ENCODE results near the gene GNAQ. TPM values are rescaled to one million over a fixed set of nuclear protein-coding genes. Genes with fewer than 3 reads are reported as not detected.

GNAQ gene
- total RNA-seq, 1 experiment from 2014 or later = 28.7 TPM

DNA sequence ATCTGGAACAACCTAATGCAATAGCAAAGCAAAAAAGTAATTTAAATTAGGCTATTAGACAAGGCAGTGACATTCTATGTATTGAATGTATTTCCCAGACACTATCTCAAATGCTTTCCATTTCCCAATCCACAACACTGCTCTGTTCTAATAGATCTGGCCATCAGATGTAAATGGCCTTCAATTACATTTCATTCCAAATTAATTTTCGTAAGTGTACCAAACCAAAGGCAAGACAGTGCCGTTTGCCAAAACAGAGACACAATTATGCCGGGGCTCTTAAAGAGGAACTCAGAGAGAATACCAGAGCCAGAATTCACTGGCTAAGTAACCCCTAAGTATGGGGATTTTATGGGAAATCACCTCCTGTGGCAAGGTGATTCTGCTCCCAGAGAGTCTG is 63.1 kb downstream of the GNAQ start (continued):
- TF ChIP-seq REST (IDR thresholded peaks at IDR 0.05; ENCODE audit: low read depth) = no peak
- no peak for TF ChIP-seq YY1 (IDR thresholded peaks at IDR 0.05; ENCODE audit: extremely low read depth, insufficient replicate concordance, low read depth, low read length)
- TF ChIP-seq CEBPB (IDR thresholded peaks at IDR 0.05; ENCODE audit: low read depth) = no peak
- TF ChIP-seq ZNF274 (IDR thresholded peaks at IDR 0.05; ENCODE audit: low read depth, low read length) = no peak
- no peak for TF ChIP-seq FOSL1 (IDR thresholded peaks at IDR 0.05; ENCODE audit: low read depth)
- TF ChIP-seq POLR2AphosphoS5 (IDR thresholded peaks at IDR 0.05; ENCODE audit: low read depth, low read length) = no peak

DNA sequence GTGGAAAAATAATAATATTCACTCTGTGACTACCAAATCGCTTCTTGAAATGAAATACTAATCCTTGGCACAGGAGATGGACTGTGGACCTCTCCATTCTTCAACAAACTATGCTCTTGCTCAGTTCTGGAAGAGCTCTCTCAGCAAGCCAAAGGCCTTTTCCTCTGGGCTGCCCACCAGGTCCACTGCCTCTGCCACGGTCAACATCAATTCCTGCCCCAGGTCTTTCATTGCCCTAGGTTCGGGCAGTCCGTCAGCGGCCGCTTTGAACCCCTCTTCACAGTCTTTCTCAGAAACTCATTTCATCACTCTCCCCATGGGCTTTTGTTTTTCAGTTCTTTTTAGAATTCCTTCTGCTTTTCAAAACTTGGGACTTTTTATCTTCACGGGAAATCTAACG is 64.9 kb downstream of the GNAQ start:
- DNase-seq (ENCODE audit: low read depth, low spot score) = no peak
- H3K27ac ChIP-seq (ENCODE audit: low read depth, low read length) = no peak overlapping the region
- H3K4me1 ChIP-seq (ENCODE audit: control insufficient read depth in 1 of 2, insufficient read depth in 2 of 2, low read length in 2 of 2) = no peaks in the 10 kb centered on the region
- no peak overlapping the region for H3K4me3 ChIP-seq (replicated peaks in 1 of 2; ENCODE audit: low read depth in 1 of 2, low read length in 2 of 2)
- H3K36me3 ChIP-seq (ENCODE audit: control insufficient read depth in 1 of 2, insufficient read depth in 2 of 2, low read length in 2 of 2) = no peaks in the 10 kb centered on the region
- CTCF ChIA-PET = interaction anchor here (1.0 kb wide), 1 partner anchor 11 kb away, joined by 4 read pairs; no protein-coding TSS in a partner anchor
- H3K79me2 ChIP-seq (ENCODE audit: insufficient read depth, low read length) = peaks cover 17% of the 10 kb centered on the region
- no peak overlapping the region for H3K9ac ChIP-seq (ENCODE audit: low read length)
- no peak for ATAC-seq
- RAD21 ChIA-PET (ENCODE audit: low non-redundant PET in 1 of 2, low total read pairs in 2 of 2, uncharacterized antibody in 2 of 2, unreplicated experiment in 2 of 2) = no interaction called here
- H2AFZ ChIP-seq (ENCODE audit: low read depth, low read length, poor library complexity, severe bottlenecking) = no peak overlapping the region
- H3K27me3 ChIP-seq (ENCODE audit: insufficient read depth, low read length) = no peaks in the 10 kb centered on the region
- H3K9me2 ChIP-seq (ENCODE audit: insufficient read depth) = no peaks in the 10 kb centered on the region
- H4K20me1 ChIP-seq (ENCODE audit: insufficient read depth) = no peaks in the 10 kb centered on the region
- POLR2A ChIA-PET = no interaction called here
- intact Hi-C loops (cut with micrococcal nuclease) = no loop called here
- no peaks in the 10 kb centered on the region for H3K9me3 ChIP-seq (ENCODE audit: control insufficient read depth in 1 of 2, insufficient read depth in 1 of 2, low read depth in 1 of 2, low read length in 2 of 2)
- BruUV-seq (replicated peaks) = no TSS peak
- no peak overlapping the region for H3K4me2 ChIP-seq (ENCODE audit: low read length)
- TF ChIP-seq TCF7L2 (IDR thresholded peaks at IDR 0.05; ENCODE audit: borderline replicate concordance, extremely low read depth, insufficient read depth, insufficient read length) (no peak), EZH2phosphoT487 (IDR thresholded peaks at IDR 0.05; ENCODE audit: borderline replicate concordance) (no peak), POLR2A (IDR thresholded peaks at IDR 0.05; ENCODE audit: borderline replicate concordance, extremely low read depth, insufficient read depth, insufficient read length) (no peak), SP1 (IDR thresholded peaks at IDR 0.05; ENCODE audit: low read depth) (no peak), RAD21 (IDR thresholded peaks at IDR 0.05; ENCODE audit: low read depth) (no peak), JUND (IDR thresholded peaks at IDR 0.05) (no peak)
